OCI-M2 (cell line): ENCODE results near the gene EHMT1.
"Not testable (repeated sequence)": the region's sequence is repeated elsewhere in the genome, so short reads cannot be mapped to it uniquely, and the experiment has no call there.

Experiments used
- DNase-seq: peaks from one replicate; lab custom pipeline; 2025; ENCODE audit not compliant: unreplicated experiment; lab: John Stamatoyannopoulos, UW

Gene EHMT1

GRCh38 chr9:137590469-137591383 lies 28.1 kb upstream of the EHMT1 start, which contains the start of gene ZMYND19:
Gene ZMYND19, minus strand, starts transcription at chr9:137590512. Its CDS starts 249 bp downstream, at chr9:137590263.
- peak; percentile 29 for DNase-seq

- DNase-seq = no peak
These were observed 26.0 kb upstream of the EHMT1 start for GRCh38 chr9:137592767-137593166.

GRCh38 chr9:137593176-137593575 lies 25.6 kb upstream of the EHMT1 start:
- DNase-seq = no peak

- not testable (repeated sequence) for DNase-seq
These were observed 22.2 kb upstream of the EHMT1 start for GRCh38 chr9:137596577-137596976.

- DNase-seq = no peak
These were observed 19.9 kb upstream of the EHMT1 start for GRCh38 chr9:137598943-137599342.

- no peak for DNase-seq
These were observed 16.1 kb upstream of the EHMT1 start for GRCh38 chr9:137602661-137603060.

GRCh38 chr9:137603879-137604278 lies 14.9 kb upstream of the EHMT1 start:
- DNase-seq = no peak

GRCh38 chr9:137604345-137605086 lies 14.3 kb upstream of the EHMT1 start:
- no peak for DNase-seq

- DNase-seq = no peak
These were observed 13.4 kb upstream of the EHMT1 start, which contains the start of gene ARRDC1 for GRCh38 chr9:137605121-137606004. Gene ARRDC1, plus strand, starts transcription at chr9:137605686. Its CDS starts 32 bp downstream, at chr9:137605718.

- no peak for DNase-seq
These were observed 12.7 kb upstream of the EHMT1 start for GRCh38 chr9:137606005-137606621.

GRCh38 chr9:137606734-137607138 lies 12.1 kb upstream of the EHMT1 start:
- DNase-seq = no peak

GRCh38 chr9:137607141-137607857 lies 11.5 kb upstream of the EHMT1 start:
- DNase-seq = no peak

GRCh38 chr9:137610944-137611343 lies 7.9 kb upstream of the EHMT1 start:
- DNase-seq = no peak

- DNase-seq = no peak
These were observed 6.9 kb upstream of the EHMT1 start for GRCh38 chr9:137611623-137612609.

GRCh38 chr9:137612741-137613142 lies 6.1 kb upstream of the EHMT1 start:
- no peak for DNase-seq

- no peak for DNase-seq
These were observed 5.5 kb upstream of the EHMT1 start for GRCh38 chr9:137613259-137613658.

GRCh38 chr9:137613738-137614523 lies 4.9 kb upstream of the EHMT1 start:
- no peak for DNase-seq
